MM.1S (cell line): ENCODE measurements around the gene SON.

Experiments
- CTCF ChIP-seq: fragments of 300-600 bp; sonication (generic); IDR thresholded peaks from 2 replicates; pipeline ENCODE4 v1.5.1; 2016; ENCODE audit warnings: antibody characterized with exemption, low read length, mixed read lengths
- EZH2phosphoT487 ChIP-seq: fragments of 300-600 bp; sonication (generic); IDR thresholded peaks from 2 replicates; pipeline ENCODE4 v1.6.1; 2018; ENCODE audit warnings: antibody characterized with exemption, low read length

- TF ChIP-seq CTCF (no peak), EZH2phosphoT487 (no peak)
Measured at GRCh38 chr21:33608559-33608958, 65.7 kb downstream of the SON start.
